HG03439 (cell line): ENCODE results near the gene THSD4.

ENCODE experiments used
- ATAC-seq: cut with Tn5 transposase; IDR thresholded peaks from one replicate; pipeline ENCODE4 v1.9.1; 2021; ENCODE audit warnings: mild to moderate bottlenecking, moderate library complexity; ENCODE audit not compliant: unreplicated experiment

The THSD4 gene

DNA sequence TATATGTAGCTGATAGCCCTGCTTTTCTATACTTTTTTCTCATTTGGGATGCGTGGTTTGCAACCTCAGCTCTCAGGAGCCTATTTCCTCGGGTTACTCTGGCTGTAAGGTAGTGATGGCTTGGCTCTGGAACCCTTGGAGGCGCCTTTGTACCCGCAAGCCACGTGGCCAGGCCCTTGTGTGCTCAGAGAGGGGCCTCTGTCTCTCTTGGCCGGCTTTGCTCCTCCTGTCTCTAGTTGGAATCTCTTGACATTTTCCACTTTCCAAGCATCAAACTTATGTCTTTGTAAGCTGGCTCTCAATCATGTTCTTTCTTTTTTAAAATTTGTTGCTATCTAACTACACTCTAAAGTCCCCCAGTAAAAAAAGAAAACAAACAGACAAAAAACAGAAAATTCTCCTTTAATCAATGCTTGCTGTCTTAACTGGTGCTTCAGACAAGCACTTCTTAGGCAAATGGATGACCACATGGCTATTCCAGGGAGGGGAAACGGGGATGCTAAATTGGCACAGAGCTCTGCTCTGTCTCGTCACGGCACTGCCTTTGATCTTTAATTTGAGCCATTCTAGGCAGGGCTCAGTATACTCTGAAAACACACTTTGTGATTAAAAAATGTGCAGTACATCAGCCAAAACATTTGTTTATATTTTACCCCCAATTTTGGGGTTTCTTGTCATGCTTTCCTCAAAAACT is 514.7 kb downstream of the THSD4 start:
- ATAC-seq, result no peak

- no peak for ATAC-seq
Observed at GRCh38 chr15:71630475-71630809, 515.2 kb downstream of the THSD4 start.

- no peak for ATAC-seq
Observed at GRCh38 chr15:71632576-71633195, 517.4 kb downstream of the THSD4 start.

- no peak for ATAC-seq
Observed at GRCh38 chr15:71634820-71635560, 519.7 kb downstream of the THSD4 start.

- no peak for ATAC-seq
Observed at GRCh38 chr15:71635735-71636134, 520.5 kb downstream of the THSD4 start.

GRCh38 chr15:71638876-71639275 is 523.6 kb downstream of the THSD4 start:
- no peak for ATAC-seq

DNA sequence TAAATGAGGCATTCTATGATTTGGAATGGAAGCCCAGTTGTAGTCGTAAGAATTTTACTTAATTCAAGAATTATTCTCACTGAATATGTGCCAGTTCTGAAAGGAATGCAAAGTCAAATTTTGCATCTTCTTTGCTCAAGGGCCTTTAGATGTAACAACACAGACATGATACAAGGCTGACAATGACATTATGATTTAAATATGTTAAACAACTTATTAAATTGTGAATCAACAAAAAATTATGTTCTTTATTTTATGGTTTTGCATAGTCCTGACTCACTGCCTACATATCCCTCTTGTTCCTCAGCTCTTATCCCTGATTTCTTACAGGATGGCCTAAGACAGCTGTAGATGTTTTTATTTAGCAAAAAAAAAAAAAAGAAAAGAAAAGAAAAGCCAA is 524.2 kb downstream of the THSD4 start:
- no peak for ATAC-seq

DNA sequence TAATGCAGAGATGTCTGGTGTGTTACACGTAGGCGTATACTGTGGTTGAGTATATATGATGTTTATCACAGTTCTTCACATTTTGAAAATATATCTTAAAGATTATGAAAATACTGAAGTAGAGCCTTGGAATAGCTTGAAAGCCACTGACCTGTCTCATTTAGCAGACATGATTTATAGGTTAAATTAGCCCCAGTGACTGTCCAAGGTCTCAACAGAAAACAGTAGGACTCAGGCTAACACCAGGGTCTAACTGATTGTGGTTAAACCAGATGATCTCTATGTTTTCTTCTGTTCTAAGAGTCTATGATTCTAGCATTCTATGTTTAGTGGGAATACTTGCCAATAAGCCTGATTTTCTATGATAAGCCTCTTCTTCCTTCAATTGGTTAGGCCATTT is 528.6 kb downstream of the THSD4 start:
- no peak for ATAC-seq

DNA sequence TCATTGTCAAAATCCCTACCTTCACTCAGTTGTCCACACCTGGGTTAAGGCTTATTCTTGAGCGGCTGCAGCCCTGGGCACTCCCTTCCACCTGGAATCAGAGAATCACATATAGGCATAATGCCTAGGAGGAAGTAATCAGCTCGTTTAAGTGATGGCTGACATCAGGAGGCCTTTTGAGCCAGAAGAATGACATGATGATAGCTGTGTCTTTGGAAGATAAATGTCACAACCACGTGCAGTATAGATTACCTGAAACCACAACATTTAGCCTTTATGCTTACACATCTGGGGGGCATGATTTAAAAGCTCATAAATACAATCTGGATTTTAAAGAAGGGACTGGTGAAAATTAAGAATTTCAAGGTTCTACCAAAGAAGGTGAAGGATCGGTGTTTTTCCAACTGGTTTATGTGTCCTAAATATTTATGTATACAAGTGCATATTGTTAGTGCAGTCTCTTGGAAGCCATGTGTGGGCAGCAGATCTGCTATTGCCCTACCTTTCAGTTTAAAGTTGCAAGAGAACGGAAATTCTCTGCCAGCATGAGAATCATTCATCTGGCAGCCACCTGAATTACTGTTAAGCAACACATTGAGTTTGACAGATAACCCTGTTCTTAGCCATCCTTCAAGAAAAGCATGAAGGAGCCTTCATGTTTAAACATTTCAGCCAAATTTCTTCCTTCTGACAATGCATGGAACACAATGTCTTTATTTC is 531.7 kb downstream of the THSD4 start:
- no peak for ATAC-seq

GRCh38 chr15:71647487-71647808 is 532.2 kb downstream of the THSD4 start:
- no peak for ATAC-seq

DNA sequence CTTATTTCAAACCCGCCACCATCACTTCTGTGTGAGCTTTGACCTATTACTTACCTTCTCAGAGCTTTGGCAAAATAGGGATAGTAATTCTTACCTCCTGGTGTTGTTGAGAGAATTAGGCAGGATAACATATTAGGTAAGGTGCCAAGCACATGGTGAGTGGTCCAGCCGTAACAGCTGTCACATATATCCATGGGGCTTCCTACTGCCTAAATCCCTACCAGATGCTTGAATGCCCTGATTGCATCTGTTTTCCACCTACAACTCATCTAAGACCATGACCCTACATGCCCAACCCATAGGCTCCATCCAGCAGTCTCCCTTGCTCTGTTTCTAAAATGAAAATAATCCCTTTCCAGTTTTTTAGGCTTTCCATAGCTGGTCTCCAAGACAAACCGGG is 532.8 kb downstream of the THSD4 start:
- ATAC-seq, result no peak

GRCh38 chr15:71649894-71650293 is 534.6 kb downstream of the THSD4 start:
- ATAC-seq, result no peak

- no peak for ATAC-seq
Observed at GRCh38 chr15:71650603-71651002, 535.3 kb downstream of the THSD4 start.

DNA sequence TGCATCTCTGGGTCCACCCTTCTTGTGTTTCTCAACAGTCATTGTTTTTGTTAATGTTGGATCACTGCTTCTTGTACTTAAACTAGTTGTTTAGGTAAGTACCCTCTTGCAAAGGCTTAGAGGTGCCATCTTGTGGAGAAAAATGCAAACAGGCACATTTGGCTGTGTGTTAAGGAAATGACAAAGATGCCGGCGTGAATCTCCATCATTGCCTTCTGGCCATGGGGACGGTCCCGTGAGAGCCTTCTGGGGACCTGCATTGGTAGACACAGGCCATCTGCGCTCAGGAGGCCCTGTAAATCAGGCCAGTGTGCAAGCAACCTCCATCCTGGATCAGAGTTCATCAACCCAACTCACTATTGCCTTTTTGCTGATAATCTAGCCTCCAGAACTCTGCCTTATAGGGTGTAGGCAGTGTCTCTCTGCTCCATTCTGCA is 536.5 kb downstream of the THSD4 start:
- ATAC-seq, result no peak

DNA sequence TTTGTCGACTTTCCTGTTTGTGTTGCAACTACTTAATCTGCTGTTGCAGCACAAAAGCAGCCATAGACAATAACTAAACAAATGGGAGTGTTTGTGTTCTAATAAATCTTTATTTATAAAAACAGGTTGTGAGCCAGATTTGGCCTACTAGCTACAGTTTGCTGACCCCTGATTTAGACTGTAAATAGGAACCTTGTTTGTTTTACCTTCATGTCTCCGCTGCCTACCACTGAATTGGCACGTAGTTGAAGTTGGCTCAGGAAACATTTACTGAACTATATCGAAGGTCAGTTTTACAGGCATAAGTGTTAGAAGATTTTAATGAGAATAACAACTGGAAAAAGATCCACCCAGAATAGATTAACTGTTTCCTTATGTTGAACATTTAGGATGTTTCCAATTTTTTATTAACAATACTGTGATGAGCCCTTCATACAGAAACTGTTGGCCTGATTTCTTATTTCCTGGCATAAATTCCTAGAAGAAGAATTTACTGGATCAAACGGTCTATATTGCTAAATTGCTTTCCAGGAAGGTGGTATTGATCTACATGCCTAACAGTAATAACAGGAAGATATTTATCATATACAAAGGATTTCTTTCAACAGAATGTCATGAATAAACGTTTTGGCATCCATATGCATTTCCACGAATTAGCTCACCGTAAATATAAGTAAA is 538.9 kb downstream of the THSD4 start:
- ATAC-seq, result no peak

- no peak for ATAC-seq
Observed at GRCh38 chr15:71654720-71655174, 539.5 kb downstream of the THSD4 start.

- no peak for ATAC-seq
Observed at GRCh38 chr15:71656425-71656824, 541.2 kb downstream of the THSD4 start.

GRCh38 chr15:71657141-71657540 is 541.9 kb downstream of the THSD4 start:
- no peak for ATAC-seq

DNA sequence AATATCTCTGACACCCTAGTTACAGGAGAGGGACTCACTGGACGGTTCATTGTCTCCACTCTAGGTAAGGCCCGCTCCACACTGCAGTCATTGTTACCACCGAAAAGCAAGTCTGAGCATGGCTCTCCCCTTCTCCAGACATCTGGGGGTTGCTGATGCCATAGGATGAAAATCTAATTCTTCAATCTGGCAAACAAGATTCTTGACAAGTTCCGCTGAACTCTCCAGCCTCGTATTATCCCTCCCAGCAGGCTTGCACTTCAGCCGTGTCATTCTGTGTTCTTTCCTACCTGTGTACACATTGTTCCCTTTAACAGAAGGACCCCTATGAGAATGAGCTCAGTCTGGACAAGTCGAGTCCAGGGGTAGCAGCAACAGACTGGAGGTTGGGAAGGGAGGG is 542.8 kb downstream of the THSD4 start:
- ATAC-seq, result no peak

- ATAC-seq, result no peak
Observed at GRCh38 chr15:71658827-71659729, 543.8 kb downstream of the THSD4 start.
